ENCODE data around the gene SRRD.
"Not testable (repeated sequence)": the region's sequence is repeated elsewhere in the genome, so short reads cannot be mapped to it uniquely, and the experiment has no call there.

Gene SRRD, protein sequence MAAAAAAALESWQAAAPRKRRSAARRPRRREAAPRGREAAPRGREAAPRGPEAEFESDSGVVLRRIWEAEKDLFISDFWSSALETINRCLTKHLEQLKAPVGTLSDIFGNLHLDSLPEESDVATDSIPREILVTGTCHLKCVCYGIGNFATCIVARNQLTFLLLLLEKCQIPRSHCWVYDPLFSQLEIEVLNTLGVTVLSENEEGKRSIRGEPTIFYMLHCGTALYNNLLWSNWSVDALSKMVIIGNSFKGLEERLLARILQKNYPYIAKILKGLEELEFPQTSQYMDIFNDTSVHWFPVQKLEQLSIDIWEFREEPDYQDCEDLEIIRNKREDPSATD

GRCh38 chr22:26483439-26484359, at the start of gene SRRD, which contains the start of gene HPS4:
Gene SRRD (plus strand): TSS chr22:26483877. CDS start chr22:26483891, 14 bp downstream.
Gene HPS4 (minus strand): TSS chr22:26483783. CDS start chr22:26481762, 2,021 bp downstream.
- DNase-seq: peak; percentile 93

DNA sequence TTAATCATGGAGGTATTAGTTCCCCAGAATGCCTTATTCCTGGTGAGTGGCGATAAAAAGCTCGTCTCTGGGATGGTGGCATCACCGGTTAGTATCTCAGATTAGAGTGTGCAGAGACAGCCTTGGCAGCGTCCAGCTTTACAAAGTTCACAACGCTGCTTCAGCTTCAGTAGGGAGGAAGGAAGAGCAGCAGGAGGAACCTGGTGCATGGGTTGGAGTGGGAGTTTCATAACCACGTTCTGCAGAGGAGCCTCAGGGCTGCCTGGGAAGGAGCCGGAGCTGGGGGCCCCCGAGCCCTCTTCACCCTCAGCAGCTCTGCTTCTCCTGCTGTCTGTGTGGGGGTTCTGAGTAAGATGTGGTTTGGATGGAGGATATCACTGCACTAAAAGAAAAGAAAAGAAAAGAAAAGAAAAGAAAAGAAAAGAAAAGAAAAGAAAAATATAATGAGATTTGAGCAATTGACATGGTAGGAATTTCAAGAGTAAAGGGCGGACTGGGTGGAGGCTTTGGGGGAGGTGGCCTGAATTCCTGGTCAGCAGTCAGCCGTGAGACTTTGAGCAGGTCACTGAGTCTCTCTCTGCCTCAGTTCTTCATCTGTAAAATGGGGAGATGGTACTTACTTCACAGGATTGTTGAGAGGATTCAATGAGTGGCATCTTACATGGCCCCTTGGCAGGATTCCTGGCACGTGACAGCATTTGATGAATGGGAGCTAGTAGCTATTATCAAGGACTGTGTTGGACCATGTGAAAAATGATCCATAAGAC, 48.2 kb upstream of the SRRD start:
- DNase-seq: no peak

- no peak for DNase-seq
Observed at GRCh38 chr22:26436903-26437515, 46.7 kb upstream of the SRRD start.

DNA sequence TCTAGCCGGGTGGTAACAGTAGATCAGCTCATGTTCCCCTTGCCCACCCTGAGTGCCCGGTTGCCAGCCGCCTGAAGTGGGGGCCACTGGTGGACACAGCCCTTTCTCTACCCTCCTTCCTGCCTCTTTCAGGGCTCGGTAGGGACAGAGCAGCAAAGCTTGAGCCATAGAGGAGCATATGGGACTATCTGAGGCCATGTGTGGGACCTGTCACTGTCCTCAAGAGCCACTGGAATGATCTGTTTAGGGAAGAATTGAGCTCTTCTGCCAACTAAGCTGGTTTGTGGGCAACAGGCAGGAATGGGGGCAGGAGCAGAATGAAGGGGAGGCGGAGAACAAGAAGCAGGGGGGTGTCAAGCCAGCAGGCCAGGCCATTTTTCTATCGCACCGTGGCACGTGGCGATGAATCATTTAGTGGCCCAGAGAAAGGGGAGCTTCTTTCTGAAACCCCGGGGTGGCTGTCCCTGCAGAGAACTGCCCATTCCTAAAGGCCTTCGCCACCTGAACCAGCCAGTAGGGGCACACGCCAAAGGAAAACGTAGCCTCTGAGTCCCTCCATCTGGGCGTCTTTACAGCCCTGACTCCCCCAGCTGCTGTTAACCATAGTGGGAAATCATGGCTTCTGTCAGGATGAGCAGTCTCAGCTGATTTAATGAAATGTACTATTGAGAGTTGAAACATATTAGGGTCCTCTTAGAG, 45.8 kb upstream of the SRRD start:
- no peak for DNase-seq

GRCh38 chr22:26438776-26439175, 44.9 kb upstream of the SRRD start:
- DNase-seq: not testable (repeated sequence)

DNA sequence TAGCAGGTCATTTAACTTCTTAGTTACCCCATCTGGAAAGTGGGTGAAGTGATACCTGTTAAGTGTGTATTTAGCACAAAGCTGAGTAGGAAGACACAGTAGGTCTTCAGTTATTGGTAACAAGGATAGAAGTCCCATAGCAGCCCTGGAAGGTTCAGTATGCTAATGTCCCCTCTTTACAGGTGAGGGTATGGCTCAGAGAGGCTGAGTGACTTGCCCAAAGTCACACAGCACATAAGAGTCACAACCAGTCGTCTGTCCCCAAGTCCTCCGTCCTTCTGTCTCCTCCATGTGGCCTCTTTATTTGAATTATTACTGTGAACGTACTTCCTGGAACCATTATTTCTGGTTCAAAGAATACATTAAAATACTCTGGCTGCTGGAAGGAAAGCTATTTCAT, 44.1 kb upstream of the SRRD start:
- no peak for DNase-seq

DNA sequence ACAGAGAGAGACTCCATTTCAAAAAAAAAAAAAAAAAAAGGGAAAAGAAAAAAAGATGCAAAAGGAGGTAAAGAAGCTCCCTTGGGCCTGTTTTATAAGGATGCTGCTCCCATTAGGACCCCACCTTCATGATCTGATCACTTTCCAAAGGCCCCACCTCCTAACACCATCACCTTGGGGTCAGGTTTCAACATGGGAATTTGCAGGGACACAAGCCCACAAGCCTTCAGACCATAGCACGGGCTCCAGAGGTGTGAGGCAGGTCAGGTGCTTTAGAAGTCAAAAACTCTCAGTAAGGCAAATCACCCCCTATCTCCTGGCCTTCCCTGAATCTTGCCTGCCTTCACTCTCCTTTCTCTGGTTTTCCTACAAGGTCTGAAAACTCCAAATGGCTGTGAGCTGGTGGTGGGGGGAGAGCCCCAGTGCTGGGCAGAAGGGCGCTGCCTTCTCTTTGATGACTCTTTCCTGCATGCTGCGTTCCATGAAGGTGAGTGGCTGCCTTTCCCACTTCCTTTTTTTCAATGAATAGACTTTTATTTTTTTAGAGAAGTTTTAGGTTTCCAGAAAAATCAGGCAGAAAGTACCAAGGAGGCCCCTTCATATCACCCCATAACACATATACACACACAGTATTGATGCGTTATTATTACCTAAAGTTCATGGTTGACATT, 41.5 kb upstream of the SRRD start:
- DNase-seq: no peak

GRCh38 chr22:26443901-26444690, 39.6 kb upstream of the SRRD start:
- no peak for DNase-seq

- no peak for DNase-seq
Observed at GRCh38 chr22:26444777-26445176, 38.9 kb upstream of the SRRD start.

GRCh38 chr22:26445577-26446275, 38.0 kb upstream of the SRRD start:
- no peak for DNase-seq

GRCh38 chr22:26446808-26447515, 36.7 kb upstream of the SRRD start:
- no peak for DNase-seq

DNA sequence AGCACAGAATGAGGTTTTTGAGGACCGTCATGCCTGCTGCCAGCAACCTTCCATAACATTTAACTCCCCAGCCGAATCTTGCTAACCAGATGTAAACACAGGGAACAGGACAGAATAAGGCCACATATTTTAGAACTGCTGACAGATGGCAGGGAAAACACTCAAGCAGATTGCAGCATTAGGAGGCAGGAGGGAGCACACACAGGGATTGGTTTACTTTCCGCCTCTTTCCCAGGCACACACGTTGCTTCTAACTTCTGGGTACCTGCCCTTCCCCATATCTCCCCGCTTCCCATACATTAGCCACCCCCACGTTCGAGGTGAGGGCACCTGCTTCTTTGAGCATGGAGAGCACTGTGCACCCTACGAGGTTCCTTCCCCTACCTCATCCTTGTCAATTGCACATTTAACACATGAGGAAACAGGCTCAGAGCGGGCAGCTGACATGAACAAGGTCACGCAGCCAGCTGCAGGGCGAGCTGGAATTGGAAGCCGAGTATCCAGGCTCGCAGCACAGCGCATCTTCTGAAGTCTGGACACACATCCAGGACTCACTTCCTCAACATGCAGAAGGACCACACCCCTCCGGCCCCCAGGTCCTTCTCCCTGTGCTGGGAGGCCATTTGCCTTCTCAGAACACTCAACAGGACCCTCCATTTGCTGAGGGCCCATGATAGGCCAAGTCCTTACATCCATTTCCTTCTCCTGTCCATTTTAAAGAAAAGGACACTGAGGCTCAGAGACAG, 35.9 kb upstream of the SRRD start:
- DNase-seq: no peak

- no peak for DNase-seq
Observed at GRCh38 chr22:26448334-26448733, 35.3 kb upstream of the SRRD start.

- DNase-seq: no peak
Observed at GRCh38 chr22:26448941-26449340, 34.7 kb upstream of the SRRD start.

DNA sequence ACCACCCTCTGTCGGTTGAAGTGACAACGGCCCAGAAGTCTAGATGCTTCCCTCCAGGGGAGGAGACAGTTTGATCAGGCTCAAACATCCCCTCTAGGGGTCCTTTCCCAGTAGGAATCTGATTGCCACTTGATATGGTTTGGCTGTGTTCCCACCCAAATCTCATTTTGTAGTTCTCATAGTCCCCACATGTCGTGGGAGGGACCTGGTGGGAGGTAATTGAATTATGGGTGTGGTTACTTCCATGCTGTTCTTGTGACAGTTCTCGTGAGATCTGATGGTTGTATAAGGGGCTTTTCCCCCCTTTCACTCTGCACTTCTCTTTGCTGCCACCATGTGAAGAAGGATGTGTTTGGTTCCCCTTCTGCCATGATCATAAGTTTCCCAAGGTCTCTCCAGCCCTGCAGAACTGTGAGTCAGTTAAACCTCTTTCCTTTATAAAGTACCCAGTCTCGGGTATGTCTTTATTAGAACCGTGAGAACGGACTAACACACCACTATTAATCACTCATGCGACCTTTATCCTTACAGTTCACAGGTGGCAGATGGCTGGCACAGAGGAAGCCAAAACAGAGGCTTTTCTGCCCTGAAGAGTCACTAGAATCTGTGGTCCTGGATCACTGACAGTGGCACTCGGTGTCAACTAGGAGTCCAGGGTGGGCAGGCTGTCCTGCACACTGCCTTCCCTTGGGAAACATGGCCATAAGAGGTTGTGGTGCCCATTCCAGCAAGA, 33.1 kb upstream of the SRRD start:
- no peak for DNase-seq

DNA sequence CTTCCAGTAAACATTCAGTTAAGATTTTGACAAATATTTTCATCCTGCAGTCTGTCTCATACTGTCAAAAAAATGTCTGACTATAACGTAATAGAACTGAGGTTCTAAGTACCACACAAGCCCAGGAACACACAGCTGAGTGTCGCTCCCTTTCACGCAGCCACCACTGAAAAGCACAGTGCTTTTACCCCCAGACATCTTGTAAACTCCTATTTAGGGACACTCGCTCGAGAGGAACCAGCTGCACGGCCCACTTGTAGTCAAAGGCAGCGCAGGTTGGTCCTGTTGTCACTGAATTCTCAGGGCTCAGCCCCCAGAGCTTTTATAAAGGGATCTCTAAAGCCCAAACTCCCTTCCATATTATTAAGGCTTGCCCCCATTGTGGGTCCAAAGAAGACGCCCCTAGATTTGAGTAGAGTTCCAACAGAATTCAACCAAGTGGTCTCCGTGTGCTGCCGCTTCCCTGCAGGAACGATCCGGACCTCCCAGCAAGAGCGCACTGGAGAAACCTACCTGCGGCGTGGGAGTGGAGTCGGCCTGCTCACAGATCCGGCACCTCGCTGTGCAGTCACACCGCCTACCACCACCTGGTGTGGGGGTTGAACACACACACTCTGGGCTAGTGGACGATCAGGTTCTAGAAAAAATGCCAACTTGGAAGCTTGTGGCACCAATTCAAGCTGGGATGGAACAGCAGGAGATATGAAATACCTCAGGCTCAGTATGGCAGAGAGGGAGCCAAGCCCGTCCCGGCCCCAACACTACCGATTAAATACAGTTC, 31.3 kb upstream of the SRRD start:
- DNase-seq: no peak

DNA sequence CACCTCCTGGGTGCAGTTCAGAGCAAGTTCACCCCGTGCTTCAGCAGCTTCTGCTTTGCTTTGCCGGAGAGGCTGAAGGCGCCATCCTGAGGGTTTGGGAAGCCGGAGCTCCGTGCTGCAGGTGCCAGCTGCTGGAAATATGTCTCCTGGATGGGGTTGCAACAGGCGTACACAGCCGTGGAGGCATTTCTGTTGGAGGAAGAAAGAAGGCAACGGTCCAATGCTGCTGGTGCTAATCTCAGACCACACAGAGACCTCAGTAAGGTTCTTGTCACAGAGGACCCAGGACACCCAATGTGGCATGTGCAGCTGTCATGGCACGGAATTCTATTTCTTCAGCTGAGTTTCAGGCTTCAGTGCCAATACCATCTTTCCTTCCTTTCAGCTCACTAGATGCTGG, 30.5 kb upstream of the SRRD start:
- no peak for DNase-seq
